ENCODE measurements around the gene YKT6. TPM values are rescaled to one million over a fixed set of nuclear protein-coding genes. Genes with fewer than 3 reads are reported as not detected.

Gene YKT6
- total RNA-seq = 56.1 TPM
- long read RNA-seq, transcript YKT6-201 (7 exons, 2,696 nt) = major isoform, 16 of 37 reads
- long read RNA-seq, partial matches to known transcripts = 1 of 37 reads
- long read RNA-seq, other reads (novel, unspliced or antisense) = 17 of 37 reads

- peak; percentile 98 for DNase-seq (ENCODE audit: low spot score)
- intact Hi-C loops (cut with DNase I) = loop anchor here (5.0 kb wide), 1 partner anchor 79 kb away; the partner anchor contains the start of gene POLD2
These were observed at the start of gene YKT6 for GRCh38 chr7:44200699-44201461. TSS of gene YKT6 (plus strand) at chr7:44200978. CDS start at chr7:44201136, 158 bp downstream.

DNA sequence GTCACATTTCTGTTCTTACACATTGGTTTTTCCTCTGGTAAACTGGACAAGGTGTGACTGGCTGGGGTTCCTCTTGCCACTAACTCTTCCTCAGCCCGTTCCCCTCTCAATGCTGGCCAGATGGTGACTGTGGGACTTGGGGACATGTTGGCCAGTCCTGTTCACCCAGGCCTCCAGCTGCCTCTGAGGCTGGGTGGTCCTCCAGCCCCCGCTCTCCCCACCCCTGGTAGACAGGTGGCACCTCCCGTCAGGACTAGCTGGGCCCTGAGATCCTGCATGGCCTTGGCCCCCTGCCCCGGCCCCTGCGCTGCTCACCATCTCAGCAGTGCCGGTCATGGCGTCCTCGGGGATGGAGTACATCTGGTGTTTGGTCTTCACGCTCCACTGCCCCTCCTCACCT lies 48.8 kb upstream of the YKT6 start:
- peak; percentile 62 for DNase-seq (ENCODE audit: low spot score)
- intact Hi-C loops (cut with DNase I) = no loop called here

DNA sequence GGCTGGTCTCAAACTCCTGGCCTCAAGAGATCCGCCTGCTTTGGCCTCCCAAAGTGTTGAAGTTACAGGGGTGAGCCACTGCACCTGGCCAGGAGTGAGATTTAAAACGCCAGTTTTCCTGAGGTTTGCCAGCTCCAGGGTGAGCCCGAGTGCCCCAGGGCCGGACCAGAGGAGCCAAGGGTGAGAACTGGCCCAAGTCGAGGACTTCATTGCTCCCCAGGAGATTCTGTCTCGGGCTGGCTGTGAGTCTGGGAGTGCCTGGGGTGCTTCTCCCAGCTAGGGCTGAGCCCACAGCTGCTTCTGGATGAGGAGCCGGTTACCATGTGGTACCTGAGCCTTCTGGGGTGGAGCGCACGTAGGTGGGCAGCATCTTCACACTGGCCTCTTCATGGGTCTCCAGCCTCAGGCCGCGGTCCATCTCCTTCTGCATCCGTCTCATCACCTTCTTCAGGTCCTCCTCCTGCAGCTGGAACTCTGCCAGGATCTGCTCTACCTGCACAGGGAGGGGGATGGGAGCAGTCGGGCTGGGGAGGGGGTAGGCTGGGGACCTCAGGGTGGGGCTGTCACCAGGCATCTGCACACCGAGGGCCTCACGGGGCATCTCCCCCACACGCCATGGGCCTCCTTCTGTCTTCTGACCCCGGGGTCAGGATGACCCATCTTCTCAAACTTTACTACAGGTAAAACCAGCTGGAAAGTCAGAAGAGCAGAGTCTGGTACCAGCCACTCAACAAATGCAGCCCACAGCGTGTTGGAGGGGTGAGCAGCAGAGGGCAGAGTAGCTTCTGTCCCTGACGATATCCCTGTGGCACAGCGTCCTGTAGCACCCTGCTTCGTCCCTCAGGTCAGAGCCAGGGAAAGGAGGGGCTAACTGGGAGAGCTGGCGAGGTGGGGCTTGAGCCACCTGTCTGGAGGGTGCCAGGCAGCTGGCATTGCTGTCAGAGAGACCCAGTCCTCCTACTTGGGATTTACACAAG lies 47.5 kb upstream of the YKT6 start:
- intact Hi-C loops (cut with DNase I) = no loop called here
- peak; percentile 56 for DNase-seq (ENCODE audit: low spot score)

GRCh38 chr7:44153948-44154335 lies 46.8 kb upstream of the YKT6 start:
- DNase-seq (ENCODE audit: low spot score) = peak; percentile 56
- intact Hi-C loops (cut with DNase I) = no loop called here

DNA sequence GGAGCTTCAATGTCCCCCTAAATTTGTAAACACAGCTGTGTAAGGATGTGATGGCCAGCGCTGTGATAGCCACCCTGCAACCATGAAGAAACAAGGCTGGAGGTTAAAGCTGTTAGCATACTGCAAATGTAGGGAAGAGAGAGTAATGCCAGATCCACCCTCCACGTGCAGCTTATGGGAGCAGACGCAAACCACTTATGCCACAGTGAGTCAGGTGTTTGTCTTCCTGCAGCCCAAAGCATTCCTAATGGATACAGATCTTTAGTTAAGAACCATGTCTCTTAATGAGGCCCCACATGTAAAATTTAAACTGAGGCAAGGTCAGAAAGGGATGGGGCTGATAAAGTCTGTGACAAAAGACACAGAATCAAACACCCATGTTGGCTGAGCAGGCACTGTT lies 46.1 kb upstream of the YKT6 start:
- DNase-seq (ENCODE audit: low spot score) = no peak

DNA sequence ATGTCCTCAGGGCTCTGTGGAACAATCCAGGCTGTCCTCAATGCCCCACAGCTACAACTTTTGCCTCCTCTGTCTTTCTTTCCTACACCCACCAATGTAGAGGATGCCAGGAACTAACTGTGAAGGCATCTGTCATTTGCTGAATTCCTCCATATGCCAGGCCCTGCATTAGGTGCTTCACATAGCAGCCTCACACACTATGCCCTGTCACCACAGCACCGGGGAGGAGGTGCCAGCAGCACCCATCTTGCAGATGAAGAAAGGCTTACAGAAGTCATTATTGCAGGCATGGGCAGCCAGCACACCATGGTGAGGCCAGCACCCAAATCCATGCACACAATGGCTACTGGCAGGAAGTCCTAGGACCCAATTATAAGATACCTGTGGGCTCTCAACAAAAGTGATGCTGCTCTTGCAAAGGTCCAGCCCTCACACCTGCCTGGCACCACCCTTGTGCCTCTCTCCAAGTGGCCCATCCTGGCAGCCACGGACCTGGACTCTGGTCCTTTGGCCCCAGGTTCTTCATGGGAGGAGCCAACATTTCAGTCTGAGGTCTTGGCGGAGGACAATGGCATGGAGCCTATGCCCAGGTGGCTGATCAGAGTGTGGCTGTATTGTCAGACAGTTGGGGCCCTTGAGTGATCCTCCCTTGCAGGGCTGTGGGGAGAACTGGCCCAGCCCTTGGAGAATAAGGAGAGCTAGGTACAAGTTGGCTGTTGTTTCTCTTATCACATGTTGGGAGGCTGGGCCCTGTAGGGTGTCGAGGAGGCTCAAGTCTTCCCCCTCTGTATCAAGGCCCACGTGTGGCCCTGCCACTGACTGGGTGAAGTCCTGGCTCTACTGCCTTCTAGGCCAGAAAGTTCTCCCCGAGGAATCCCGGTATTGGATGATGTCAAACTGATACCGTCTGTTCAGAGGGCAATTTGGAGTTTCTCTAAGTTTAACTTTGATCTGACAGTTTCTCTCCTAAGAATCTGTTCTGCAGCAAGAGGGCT lies 45.3 kb upstream of the YKT6 start:
- DNase-seq (ENCODE audit: low spot score) = peak; percentile 54
- intact Hi-C loops (cut with DNase I) = no loop called here

More for the DNA sequence above, 46.1 kb upstream of the YKT6 start:
- intact Hi-C loops (cut with DNase I) = no loop called here

DNA sequence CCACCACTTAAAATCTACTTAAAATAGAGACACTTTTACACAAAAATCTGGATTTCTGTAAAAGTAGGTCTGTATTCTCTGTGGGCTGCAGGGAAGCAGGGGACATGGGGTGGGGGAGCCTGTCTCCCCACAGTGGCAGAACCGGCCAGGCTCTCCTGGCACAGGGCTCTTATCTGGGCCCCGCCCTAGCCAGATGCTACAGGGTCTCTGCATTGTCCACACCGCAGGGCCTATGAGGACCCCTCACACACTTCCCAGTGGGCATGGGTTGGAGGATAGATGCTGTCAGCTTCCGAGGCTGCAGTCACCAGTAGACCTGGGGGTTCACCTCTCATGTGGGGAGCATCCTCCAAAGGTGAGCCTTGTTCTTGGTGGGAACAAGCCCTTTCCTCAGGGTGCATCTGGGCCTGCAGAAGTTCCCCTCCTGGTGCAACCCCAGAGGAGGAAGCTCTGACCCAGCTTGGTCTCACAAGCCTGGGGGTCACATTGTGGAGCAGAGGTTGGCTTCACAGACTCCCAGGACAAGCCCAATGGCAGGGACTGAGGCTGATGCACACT lies 44.2 kb upstream of the YKT6 start:
- intact Hi-C loops (cut with DNase I) = no loop called here
- DNase-seq (ENCODE audit: low spot score) = peak; percentile 62

DNA sequence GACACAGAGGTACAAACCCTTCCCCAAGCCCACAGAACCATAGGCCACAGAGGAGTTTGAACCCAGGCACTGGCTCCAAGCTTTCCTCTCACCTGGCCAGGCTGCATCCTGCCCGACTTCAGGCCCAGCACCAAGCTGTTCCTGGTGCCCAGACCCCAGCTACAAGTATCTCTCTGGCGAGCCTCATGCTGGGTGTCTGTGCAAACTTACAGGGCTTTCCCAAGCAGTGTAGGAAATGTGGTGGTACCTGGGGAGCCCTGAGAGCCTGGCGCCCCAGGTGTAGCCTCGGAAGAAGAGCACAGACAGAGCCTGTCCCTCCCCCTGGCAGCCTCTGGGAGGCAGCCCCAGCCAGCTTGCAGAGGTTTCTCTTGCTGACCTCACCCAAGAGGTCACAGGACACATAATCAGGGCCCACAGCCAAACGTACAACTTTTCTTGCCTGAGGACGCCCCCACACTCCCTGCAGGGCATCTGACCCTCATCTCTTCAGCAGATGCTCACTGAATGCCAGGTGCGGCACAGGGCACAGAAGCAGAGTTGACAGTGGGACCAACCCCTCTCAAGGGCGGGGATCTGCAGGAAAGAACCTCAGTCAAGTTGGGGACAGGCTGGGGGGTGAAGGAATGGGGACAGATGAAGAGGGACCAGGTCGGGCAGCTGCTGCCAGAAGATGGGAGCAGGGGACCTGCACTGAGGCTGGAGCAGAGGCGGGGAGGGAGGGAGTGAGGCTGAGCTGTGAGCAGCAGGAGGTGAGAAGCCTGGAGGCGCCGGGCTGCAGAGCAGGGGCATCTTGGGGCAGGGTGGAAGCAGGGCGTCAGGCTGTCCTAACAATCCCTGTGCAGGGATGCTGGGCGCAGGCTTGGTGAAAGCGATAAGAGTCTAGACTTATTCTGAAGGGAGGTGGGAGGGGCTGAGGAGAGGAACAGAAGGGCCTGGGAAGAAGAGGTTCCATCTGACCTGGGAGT lies 43.4 kb upstream of the YKT6 start:
- intact Hi-C loops (cut with DNase I) = no loop called here
- peak; percentile 50 for DNase-seq (ENCODE audit: low spot score)

- intact Hi-C loops (cut with DNase I) = no loop called here
- DNase-seq (ENCODE audit: low spot score) = peak; percentile 74
These were observed 42.5 kb upstream of the YKT6 start for GRCh38 chr7:44158096-44158872.

GRCh38 chr7:44158873-44159631 lies 41.7 kb upstream of the YKT6 start:
- intact Hi-C loops (cut with DNase I) = no loop called here
- DNase-seq (ENCODE audit: low spot score) = peak; percentile 60

DNA sequence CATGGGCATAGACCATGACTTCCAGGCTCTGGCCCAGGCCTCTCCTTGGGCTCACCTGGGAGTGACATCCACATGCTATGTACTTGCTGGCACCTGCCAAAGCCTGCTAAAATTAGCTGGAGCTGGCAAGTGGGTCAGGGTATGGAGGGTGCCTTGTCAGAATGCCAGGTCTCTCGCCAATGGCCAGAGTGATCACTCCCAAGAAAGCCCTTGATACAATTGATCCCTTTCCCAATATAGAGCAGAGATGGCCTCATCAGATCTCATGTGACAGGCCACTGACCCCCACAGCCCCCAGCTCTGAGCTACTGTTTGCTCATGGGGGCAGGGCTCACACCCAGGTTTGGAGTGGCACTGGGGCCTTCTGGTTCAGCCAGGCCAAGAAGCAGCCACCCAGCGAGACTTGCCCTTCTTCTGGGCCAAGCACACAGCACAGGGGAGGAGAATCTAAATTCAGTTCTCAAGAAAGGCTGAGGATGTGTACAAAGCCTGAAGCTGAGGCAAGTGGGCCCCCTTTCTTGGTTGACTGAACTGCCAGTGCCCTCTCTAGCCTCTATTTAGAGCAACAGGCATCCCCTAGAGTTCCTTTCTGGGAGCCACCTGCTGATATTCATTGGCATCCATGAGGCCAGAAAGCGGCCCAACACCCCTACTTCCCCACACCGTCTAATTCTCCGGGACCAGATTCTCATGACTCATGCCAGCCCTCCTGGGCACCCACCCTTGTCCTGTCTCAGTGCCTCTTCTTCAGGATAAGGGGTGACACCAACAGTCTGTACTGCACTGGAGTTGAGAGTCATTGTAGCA lies 40.8 kb upstream of the YKT6 start:
- DNase-seq (ENCODE audit: low spot score) = peak; percentile 67
- intact Hi-C loops (cut with DNase I) = no loop called here

DNA sequence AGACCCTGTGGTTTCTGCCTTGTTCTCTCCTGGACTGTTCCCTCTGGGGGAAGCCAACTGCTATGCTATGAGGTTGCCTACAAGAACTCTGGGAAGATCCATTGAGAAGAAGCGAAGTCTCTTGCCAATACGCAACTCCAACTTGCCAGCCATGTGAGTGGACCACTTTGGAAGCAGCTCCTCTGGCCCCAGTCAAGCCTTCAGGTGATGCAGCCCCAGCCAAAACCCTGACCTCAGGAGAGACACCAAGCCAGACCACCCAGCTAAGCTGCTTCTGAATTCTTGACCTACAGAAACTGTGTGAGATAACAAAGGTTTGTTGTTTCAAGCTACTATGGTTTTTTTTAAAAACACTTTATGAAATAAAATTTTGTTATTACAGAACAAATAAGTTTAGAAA lies 39.4 kb upstream of the YKT6 start:
- intact Hi-C loops (cut with DNase I) = no loop called here
- no peak for DNase-seq (ENCODE audit: low spot score)

- DNase-seq (ENCODE audit: low spot score) = peak; percentile 29
- intact Hi-C loops (cut with DNase I) = no loop called here
These were observed 38.6 kb upstream of the YKT6 start for GRCh38 chr7:44162179-44162578.

GRCh38 chr7:44162785-44163395 lies 37.9 kb upstream of the YKT6 start:
- intact Hi-C loops (cut with DNase I) = no loop called here
- peak; percentile 68 for DNase-seq (ENCODE audit: low spot score)

GRCh38 chr7:44163591-44163990 lies 37.2 kb upstream of the YKT6 start:
- intact Hi-C loops (cut with DNase I) = no loop called here
- DNase-seq (ENCODE audit: low spot score) = no peak

Data from cardiac septum (tissue), 1 donor.